Measurements from ENCODE around the gene NOX3.
"Not testable (repeated sequence)": the region's sequence is repeated elsewhere in the genome, so short reads cannot be mapped to it uniquely, and the experiment has no call there.

Gene NOX3

GRCh38 chr6:155454471-155454870 is 1.2 kb downstream of the NOX3 start:
- peaks cover 7% of the 10 kb centered on the region for H3K4me1 ChIP-seq (ENCODE audit: control insufficient read depth, low read depth, low read length)
- H3K27me3 ChIP-seq (ENCODE audit: control insufficient read depth, insufficient read depth, low read length): no peaks in the 10 kb centered on the region
- no peak overlapping the region for H3K9ac ChIP-seq (ENCODE audit: low read length)
- no peak overlapping the region for H3K27ac ChIP-seq (ENCODE audit: low read length)
- no peaks in the 10 kb centered on the region for H3K36me3 ChIP-seq (ENCODE audit: control insufficient read depth, low read depth, low read length)
- no peaks in the 10 kb centered on the region for H3K9me3 ChIP-seq (ENCODE audit: control insufficient read depth, low read depth, low read length)
- no peak overlapping the region for H3K4me3 ChIP-seq (ENCODE audit: low read length)

DNA sequence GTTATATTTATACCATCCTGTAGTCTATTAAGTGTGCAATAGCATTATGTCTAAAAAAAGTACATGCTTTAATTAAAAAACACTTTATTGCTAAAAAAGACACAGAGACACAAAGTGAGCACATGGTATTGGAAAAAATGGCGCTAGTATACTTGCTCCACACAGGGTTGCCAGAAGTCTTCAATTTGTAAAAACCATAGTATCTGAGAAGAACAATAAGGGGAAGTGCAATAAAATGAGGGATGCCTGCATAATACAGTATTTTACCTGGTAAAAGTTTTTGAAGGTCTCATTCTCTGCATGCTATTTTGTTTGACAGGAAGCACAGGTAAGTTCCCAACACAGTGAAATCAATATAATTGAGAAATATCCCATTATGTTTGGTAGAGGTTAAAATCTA is 1.6 kb downstream of the NOX3 start:
- H3K4me3 ChIP-seq (ENCODE audit: low read length): no peak overlapping the region
- H3K4me1 ChIP-seq (ENCODE audit: control insufficient read depth, low read depth, low read length): peaks cover 12% of the 10 kb centered on the region
- no peaks in the 10 kb centered on the region for H3K36me3 ChIP-seq (ENCODE audit: control insufficient read depth, low read depth, low read length)
- no peak overlapping the region for H3K27ac ChIP-seq (ENCODE audit: low read length)
- H3K9ac ChIP-seq (ENCODE audit: low read length): no peak overlapping the region
- H3K9me3 ChIP-seq (ENCODE audit: control insufficient read depth, low read depth, low read length): no peaks in the 10 kb centered on the region
- no peaks in the 10 kb centered on the region for H3K27me3 ChIP-seq (ENCODE audit: control insufficient read depth, insufficient read depth, low read length)

DNA sequence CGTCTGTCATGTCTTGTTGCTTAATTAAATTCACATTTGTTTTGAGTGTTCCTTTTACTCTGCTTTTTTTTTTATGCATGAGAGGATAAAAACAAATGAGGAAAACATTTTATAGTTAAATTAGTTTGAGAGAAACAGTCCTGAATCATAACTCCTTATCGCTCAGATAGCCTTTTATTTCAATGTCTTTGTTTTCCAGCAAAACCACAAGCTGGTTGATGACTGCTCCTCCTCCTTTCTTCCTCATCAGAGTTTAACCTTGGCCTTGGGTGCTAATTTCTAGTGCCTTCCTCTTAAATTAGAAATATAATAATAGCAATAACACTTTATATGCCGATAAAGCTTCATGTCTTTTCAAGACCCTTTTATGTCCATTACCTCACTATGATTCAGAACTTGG is 3.1 kb downstream of the NOX3 start:
- Histone ChIP-seq H3K36me3 (ENCODE audit: control insufficient read depth, low read depth, low read length) (no peaks in the 10 kb centered on the region), H3K9me3 (ENCODE audit: control insufficient read depth, low read depth, low read length) (no peaks in the 10 kb centered on the region), H3K27me3 (ENCODE audit: control insufficient read depth, insufficient read depth, low read length) (no peaks in the 10 kb centered on the region), H3K9ac (ENCODE audit: low read length) (no peak overlapping the region), H3K4me1 (ENCODE audit: control insufficient read depth, low read depth, low read length) (peaks cover 18% of the 10 kb centered on the region), H3K27ac (ENCODE audit: low read length) (no peak overlapping the region), H3K4me3 (ENCODE audit: low read length) (no peak overlapping the region)

DNA sequence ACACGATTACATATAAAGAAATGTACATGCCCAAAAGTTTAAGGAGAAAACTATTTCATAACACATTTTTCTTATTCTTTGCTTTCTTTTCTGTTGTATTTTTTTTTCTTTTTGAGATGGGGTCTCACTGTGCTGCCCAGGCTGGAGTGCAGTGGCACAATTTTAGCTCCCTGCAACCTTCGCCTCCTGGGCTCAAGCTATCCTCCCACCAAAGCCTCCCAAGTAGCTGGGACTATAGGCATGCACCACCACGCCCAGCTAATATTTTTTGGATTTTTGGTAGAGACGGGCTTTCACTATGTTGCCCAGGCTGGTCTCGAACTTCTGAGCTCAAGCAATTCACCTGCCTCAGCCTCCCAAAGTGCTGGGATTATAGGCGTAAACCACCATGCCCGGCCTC is 4.1 kb downstream of the NOX3 start:
- not testable (repeated sequence) for H3K27me3 ChIP-seq (ENCODE audit: control insufficient read depth, insufficient read depth, low read length); H3K4me3 ChIP-seq (ENCODE audit: low read length); H3K9me3 ChIP-seq (ENCODE audit: control insufficient read depth, low read depth, low read length); H3K27ac ChIP-seq (ENCODE audit: low read length); H3K36me3 ChIP-seq (ENCODE audit: control insufficient read depth, low read depth, low read length); H3K9ac ChIP-seq (ENCODE audit: low read length)
- H3K4me1 ChIP-seq (ENCODE audit: control insufficient read depth, low read depth, low read length): peaks cover 18% of the 10 kb centered on the region

GRCh38 chr6:155450240-155450581 is 5.4 kb downstream of the NOX3 start:
- no peak overlapping the region for H3K27ac ChIP-seq (ENCODE audit: low read length)
- no peaks in the 10 kb centered on the region for H3K36me3 ChIP-seq (ENCODE audit: control insufficient read depth, low read depth, low read length)
- H3K9ac ChIP-seq (ENCODE audit: low read length): no peak overlapping the region
- H3K4me1 ChIP-seq (ENCODE audit: control insufficient read depth, low read depth, low read length): peaks cover 13% of the 10 kb centered on the region
- no peaks in the 10 kb centered on the region for H3K9me3 ChIP-seq (ENCODE audit: control insufficient read depth, low read depth, low read length)
- no peaks in the 10 kb centered on the region for H3K27me3 ChIP-seq (ENCODE audit: control insufficient read depth, insufficient read depth, low read length)
- H3K4me3 ChIP-seq (ENCODE audit: low read length): no peak overlapping the region

DNA sequence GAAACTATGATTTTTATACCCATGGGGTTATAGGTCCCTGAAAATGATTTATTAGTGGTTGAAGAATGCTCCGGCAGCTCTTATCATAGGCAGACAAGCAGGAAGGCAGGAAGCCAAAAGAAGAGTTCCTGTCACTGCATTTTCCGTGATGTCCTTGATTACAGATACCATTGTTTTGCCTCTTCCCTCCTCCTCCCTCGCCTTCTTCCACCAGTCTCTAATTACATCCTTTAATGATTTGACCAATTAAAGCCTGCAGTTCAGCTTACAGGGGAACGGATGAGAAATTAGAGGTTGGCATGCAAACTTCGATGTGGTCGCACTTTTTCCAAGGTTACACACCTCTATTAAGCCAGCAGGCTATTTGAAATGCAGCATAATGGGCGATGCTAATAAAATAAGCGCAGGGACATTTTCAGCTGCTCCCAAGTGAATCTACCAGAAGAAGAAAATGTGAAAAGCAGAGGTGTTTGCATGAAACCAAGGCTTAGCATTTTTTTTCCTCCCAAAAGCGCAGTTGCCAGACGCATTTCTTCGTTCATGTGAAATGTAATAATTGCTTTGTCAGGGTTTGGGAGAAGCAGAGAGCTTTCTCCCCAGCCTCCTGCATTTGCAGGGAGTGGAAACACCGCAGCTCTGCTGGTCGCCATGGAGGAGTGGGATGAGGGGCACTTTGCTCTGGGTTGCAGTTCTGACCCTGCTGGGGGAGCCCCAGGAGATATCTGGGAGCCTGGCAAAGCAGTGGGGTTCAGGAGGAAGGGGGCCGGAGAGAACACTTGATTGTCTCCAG is 6.0 kb downstream of the NOX3 start:
- H3K27me3 ChIP-seq (ENCODE audit: control insufficient read depth, insufficient read depth, low read length): no peaks in the 10 kb centered on the region
- no peaks in the 10 kb centered on the region for H3K9me3 ChIP-seq (ENCODE audit: control insufficient read depth, low read depth, low read length)
- no peaks in the 10 kb centered on the region for H3K36me3 ChIP-seq (ENCODE audit: control insufficient read depth, low read depth, low read length)
- peaks cover 13% of the 10 kb centered on the region for H3K4me1 ChIP-seq (ENCODE audit: control insufficient read depth, low read depth, low read length)
- no peak overlapping the region for H3K27ac ChIP-seq (ENCODE audit: low read length)
- H3K9ac ChIP-seq (ENCODE audit: low read length): no peak overlapping the region
- H3K4me3 ChIP-seq (ENCODE audit: low read length): no peak overlapping the region

- no peaks in the 10 kb centered on the region for H3K9me3 ChIP-seq (ENCODE audit: control insufficient read depth, low read depth, low read length)
- H3K4me1 ChIP-seq (ENCODE audit: control insufficient read depth, low read depth, low read length): peaks cover 13% of the 10 kb centered on the region
- no peak overlapping the region for H3K9ac ChIP-seq (ENCODE audit: low read length)
- H3K27me3 ChIP-seq (ENCODE audit: control insufficient read depth, insufficient read depth, low read length): no peaks in the 10 kb centered on the region
- H3K4me3 ChIP-seq (ENCODE audit: low read length): no peak overlapping the region
- no peak overlapping the region for H3K27ac ChIP-seq (ENCODE audit: low read length)
- H3K36me3 ChIP-seq (ENCODE audit: control insufficient read depth, low read depth, low read length): no peaks in the 10 kb centered on the region
These were observed 6.8 kb downstream of the NOX3 start for GRCh38 chr6:155448668-155449449.

DNA sequence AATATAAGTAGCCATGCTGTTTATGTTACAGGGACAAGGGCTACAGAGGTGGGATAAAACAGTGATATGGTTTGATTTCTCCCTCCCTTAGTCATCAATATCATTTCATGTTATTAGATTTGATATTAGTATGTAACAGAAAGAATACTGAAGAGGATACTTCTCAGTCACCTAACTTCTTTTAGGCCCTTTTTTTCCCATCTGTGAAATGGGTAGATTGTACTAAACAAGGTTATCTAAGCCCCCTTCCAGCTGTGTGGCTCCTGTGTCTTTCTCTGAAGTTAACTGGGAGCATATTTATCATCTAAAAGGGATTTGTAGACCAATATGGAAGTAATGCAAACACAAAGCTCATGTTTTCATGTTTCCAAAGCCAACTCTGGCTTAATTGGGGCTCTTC is 7.7 kb downstream of the NOX3 start:
- no peak overlapping the region for H3K27ac ChIP-seq (ENCODE audit: low read length)
- no peaks in the 10 kb centered on the region for H3K36me3 ChIP-seq (ENCODE audit: control insufficient read depth, low read depth, low read length)
- peaks cover 13% of the 10 kb centered on the region for H3K4me1 ChIP-seq (ENCODE audit: control insufficient read depth, low read depth, low read length)
- no peaks in the 10 kb centered on the region for H3K9me3 ChIP-seq (ENCODE audit: control insufficient read depth, low read depth, low read length)
- no peak overlapping the region for H3K4me3 ChIP-seq (ENCODE audit: low read length)
- no peak overlapping the region for H3K9ac ChIP-seq (ENCODE audit: low read length)
- no peaks in the 10 kb centered on the region for H3K27me3 ChIP-seq (ENCODE audit: control insufficient read depth, insufficient read depth, low read length)

DNA sequence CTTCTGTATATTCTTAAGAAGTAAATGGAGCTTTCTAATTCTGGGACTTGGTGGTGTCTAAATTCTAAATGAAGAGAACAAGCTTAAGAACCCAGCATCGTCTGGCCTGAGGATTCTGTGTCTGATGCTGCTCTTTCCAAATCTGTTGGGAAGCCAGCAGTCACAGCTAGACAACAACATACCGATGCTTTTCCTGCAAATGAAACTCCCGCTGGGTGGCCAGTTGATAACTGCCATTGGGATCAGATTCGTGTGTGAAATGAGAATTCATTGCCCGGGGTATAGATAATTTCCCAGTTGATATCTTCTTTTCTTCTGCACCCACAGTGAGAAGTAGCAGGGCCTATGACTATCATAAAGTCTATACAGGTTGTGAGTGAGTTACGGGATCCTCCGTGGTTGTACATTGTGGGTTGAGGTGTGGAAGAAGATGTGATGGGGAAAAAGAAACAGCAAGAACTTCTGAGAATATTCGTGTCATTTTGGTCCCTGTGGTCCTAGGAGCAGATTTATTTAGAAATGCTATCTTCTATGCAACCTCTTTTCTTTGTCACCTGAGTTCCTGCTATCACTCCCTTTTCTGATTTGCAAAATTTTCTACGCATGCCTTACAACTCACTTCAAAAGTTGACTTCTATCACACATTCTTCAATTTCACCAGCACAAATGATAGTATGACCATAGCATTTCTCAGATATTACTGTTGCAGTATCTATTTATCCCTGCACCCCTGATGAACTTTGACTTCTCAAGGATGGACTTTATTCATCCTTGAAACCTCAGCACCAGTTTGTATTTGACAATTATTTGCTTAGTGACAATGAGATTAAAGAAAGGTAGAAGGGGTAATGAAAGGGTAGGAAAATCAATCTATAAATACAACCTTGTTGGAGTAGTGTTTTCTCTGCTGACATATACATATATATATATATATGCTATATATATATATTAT is 10.4 kb downstream of the NOX3 start:
- Histone ChIP-seq H3K27me3 (ENCODE audit: control insufficient read depth, insufficient read depth, low read length) (no peaks in the 10 kb centered on the region), H3K9me3 (ENCODE audit: control insufficient read depth, low read depth, low read length) (no peaks in the 10 kb centered on the region), H3K27ac (ENCODE audit: low read length) (no peak overlapping the region), H3K36me3 (ENCODE audit: control insufficient read depth, low read depth, low read length) (no peaks in the 10 kb centered on the region), H3K4me1 (ENCODE audit: control insufficient read depth, low read depth, low read length) (peaks cover 13% of the 10 kb centered on the region), H3K9ac (ENCODE audit: low read length) (no peak overlapping the region), H3K4me3 (ENCODE audit: low read length) (no peak overlapping the region)

DNA sequence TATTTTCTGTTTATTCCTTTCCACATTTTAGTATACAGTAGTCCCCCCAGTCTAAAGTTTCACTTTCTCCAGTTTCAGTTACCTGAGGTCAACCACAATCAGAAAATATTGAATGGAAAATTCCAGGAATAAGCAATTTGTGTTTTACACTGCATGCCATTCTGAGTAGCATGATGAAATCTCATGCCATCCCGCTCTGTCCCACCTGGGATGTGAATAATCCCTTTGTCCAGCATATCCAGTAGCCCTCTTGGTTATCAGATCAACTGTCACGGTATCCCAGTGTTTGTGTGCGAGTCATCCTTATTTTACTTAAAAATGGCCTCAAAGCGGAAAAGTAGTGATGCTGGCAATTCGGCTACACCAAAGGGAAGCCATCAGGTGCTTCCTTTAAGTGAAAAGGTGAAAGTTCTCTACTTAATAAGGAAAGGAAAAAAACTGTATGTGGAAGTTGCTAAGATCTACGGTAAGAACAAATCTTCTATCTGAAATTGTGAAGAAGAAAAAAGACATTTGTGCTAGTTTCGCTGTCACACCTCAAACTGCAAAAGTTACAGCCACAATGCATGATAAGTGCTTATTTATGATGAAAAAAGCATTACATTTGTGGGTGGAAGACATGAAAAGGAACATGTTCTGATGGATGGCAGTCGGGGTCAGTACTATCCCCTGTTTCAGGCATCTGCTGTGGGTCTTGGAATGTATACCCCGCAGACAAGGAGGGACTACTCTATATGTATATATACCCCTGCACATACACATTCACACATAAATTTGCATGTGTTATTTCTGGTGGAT is 11.3 kb downstream of the NOX3 start:
- no peaks in the 10 kb centered on the region for H3K27me3 ChIP-seq (ENCODE audit: control insufficient read depth, insufficient read depth, low read length)
- H3K4me3 ChIP-seq (ENCODE audit: low read length): no peak overlapping the region
- H3K9me3 ChIP-seq (ENCODE audit: control insufficient read depth, low read depth, low read length): no peaks in the 10 kb centered on the region
- no peak overlapping the region for H3K27ac ChIP-seq (ENCODE audit: low read length)
- no peak overlapping the region for H3K9ac ChIP-seq (ENCODE audit: low read length)
- H3K36me3 ChIP-seq (ENCODE audit: control insufficient read depth, low read depth, low read length): no peaks in the 10 kb centered on the region
- H3K4me1 ChIP-seq (ENCODE audit: control insufficient read depth, low read depth, low read length): peaks cover 10% of the 10 kb centered on the region

- H3K9ac ChIP-seq (ENCODE audit: low read length): no peak overlapping the region
- H3K27ac ChIP-seq (ENCODE audit: low read length): no peak overlapping the region
- H3K36me3 ChIP-seq (ENCODE audit: control insufficient read depth, low read depth, low read length): no peaks in the 10 kb centered on the region
- H3K4me3 ChIP-seq (ENCODE audit: low read length): no peak overlapping the region
- H3K9me3 ChIP-seq (ENCODE audit: control insufficient read depth, low read depth, low read length): no peaks in the 10 kb centered on the region
- H3K27me3 ChIP-seq (ENCODE audit: control insufficient read depth, insufficient read depth, low read length): no peaks in the 10 kb centered on the region
- no peaks in the 10 kb centered on the region for H3K4me1 ChIP-seq (ENCODE audit: control insufficient read depth, low read depth, low read length)
These were observed 12.5 kb downstream of the NOX3 start for GRCh38 chr6:155443168-155443567.
